H1 (cell line): Measurements from ENCODE around the gene GPR155.

Experiments used
- TCF12 ChIP-seq: IDR thresholded peaks from 2 replicates; pipeline ENCODE4 v1.6.1; 2011; ENCODE audit warnings: low read depth, mild to moderate bottlenecking, low read length
- TF ChIP-seq, protein P1 (sequence below), 3 experiments: IDR thresholded peaks; 1 replicate in 2 of 3; 2 replicates in 1 of 3; pipeline versions ENCODE4 v1.5.1 to v1.6.1; 2011; ENCODE audit warnings: low read length in 3 of 3, mild to moderate bottlenecking in 3 of 3, inconsistent platforms in 2 of 3, low read depth in 1 of 3, moderate library complexity in 1 of 3; ENCODE audit not compliant: insufficient read depth in 1 of 3; ENCODE audit errors: control extremely low read depth in 1 of 3

DNA sequence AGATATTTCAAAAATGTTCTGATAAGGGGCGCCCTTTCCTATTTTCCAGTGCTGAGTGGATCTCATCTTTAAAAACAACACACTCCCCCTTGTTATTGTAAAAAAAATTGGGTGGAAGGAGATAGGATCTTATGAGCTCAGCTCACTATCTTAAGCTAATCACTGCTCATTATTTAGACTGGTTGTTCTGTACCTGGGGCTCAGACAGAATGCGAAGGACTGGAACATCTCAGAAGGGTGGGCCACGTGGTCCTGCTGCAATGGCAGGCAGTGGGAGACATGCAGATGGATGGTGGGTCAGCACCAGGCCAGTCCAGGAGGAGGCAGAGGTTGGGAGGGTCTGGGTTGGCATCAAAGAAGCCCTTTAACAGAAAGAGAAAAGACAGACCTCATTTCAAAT, 48.3 kb upstream of the GPR155 start:
- TF ChIP-seq, protein P1, sequence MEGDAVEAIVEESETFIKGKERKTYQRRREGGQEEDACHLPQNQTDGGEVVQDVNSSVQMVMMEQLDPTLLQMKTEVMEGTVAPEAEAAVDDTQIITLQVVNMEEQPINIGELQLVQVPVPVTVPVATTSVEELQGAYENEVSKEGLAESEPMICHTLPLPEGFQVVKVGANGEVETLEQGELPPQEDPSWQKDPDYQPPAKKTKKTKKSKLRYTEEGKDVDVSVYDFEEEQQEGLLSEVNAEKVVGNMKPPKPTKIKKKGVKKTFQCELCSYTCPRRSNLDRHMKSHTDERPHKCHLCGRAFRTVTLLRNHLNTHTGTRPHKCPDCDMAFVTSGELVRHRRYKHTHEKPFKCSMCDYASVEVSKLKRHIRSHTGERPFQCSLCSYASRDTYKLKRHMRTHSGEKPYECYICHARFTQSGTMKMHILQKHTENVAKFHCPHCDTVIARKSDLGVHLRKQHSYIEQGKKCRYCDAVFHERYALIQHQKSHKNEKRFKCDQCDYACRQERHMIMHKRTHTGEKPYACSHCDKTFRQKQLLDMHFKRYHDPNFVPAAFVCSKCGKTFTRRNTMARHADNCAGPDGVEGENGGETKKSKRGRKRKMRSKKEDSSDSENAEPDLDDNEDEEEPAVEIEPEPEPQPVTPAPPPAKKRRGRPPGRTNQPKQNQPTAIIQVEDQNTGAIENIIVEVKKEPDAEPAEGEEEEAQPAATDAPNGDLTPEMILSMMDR (IDR thresholded peaks at IDR 0.05; ENCODE audit: control extremely low read depth in 1 of 3, insufficient read depth in 1 of 3, low read depth in 1 of 3, low read length in 3 of 3), result no peak
- no peak for TF ChIP-seq TCF12
